ENCODE results near the gene MPV17.
"Not testable (repeated sequence)": the region's sequence is repeated elsewhere in the genome, so short reads cannot be mapped to it uniquely, and the experiment has no call there.

Gene MPV17

DNA sequence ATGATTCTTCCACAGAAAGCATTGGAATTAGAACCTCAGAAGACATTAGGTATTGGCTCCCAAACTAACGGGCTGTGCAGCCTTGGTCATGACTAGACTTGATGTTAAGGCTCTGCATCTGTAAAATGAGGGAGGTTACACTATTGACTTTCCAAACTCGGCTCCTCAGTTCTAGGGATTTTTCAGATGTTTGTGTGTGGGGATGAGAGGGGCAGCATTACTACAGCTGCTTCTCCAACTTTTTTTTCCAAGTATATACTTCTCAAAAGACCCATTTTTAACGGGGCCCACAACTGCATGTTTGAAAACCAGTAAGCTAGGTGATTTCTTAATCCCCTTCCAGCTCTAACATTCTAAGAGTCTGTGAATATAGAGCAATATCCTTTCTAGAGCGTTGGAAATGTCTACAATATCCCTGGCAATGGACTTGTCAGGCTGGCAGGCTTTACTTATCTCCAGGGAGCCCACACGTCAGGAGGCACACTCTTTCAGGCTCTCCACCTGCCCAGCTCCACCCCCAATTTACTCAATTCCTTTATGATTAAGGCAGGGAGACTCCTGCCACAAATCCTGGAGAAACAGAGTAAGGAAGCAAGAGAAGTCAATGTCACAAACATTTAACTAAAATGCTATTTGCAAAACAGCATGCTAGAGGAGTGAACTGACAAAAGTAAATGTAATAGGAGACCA lies 844 bp upstream of the MPV17 start:
- in situ Hi-C loops (cut with HindIII; ENCODE audit: low sequenced_read_pairs) = no loop called here

DNA sequence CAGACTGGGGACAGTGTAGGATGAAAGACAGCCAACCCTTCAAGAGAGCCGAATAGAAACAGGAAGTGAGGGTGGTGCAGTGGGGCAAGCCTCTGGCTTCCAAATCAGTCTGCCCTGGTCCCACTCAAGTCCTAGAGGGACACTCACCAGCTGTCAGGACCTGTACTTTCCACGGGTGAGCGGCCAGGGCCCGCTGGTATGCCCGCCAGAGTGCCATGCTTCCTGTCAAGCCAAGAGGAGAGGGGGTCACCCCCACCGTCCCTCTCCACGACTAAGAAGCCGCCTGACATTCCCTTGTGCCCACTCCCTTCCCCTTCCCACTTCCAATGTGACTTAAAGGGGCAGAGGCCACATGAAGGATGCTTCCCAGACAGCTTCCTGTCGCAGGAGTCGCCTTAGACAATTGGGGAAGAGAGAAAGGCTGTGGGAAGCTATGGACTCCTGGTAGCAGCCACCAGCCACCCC lies 564 bp downstream of the MPV17 start:
- in situ Hi-C loops (cut with HindIII; ENCODE audit: low sequenced_read_pairs) = no loop called here

DNA sequence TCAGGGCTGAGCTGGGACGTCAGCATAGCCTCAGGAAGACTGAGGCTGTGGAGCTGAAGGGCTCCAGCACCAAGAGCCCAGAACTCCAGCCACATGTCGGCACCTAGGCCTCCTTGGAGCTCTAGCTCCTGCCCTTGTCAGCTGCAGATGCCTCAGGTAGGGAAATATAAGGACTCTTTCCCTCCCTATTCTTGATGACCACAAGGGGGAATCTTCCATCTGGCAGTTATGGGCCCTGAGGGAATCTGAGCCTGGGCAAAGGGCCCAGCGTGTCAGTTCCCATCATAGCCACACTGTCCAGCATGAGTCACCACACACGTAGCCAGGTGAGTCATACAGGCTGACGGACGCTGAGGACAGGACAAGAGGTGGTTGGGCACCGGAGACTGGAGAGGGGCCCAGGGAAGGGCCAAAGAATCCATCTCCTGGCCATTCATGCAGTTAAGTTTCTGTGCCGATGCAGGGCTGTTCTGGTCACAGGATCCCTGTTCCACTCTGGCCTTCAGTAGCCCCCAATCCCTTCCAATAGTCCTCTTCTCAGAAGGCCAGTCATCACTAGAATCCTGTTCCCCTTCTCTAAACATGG lies 1.8 kb downstream of the MPV17 start:
- in situ Hi-C loops (cut with HindIII; ENCODE audit: low sequenced_read_pairs) = no loop called here

DNA sequence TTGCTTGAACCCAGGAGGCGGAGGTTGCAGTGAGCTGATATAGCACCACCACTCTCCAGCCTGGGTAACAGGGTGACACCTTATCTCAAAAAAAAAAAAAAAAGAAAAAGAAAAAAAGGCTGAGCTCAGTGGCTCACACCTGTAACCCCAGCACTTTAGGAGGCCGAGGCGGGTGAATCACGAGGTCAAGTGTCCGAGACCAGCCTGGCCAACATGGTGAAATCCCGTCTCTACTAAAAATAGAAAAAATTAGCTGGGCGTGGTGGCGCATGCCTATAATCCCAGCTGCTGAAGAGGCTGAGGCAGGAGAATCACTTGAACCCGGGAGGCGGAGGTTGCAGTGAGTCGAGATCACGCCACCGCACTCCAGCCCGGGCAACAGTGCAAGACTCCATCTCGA lies 3.1 kb downstream of the MPV17 start:
- in situ Hi-C loops (cut with HindIII; ENCODE audit: low sequenced_read_pairs) = not testable (repeated sequence)

DNA sequence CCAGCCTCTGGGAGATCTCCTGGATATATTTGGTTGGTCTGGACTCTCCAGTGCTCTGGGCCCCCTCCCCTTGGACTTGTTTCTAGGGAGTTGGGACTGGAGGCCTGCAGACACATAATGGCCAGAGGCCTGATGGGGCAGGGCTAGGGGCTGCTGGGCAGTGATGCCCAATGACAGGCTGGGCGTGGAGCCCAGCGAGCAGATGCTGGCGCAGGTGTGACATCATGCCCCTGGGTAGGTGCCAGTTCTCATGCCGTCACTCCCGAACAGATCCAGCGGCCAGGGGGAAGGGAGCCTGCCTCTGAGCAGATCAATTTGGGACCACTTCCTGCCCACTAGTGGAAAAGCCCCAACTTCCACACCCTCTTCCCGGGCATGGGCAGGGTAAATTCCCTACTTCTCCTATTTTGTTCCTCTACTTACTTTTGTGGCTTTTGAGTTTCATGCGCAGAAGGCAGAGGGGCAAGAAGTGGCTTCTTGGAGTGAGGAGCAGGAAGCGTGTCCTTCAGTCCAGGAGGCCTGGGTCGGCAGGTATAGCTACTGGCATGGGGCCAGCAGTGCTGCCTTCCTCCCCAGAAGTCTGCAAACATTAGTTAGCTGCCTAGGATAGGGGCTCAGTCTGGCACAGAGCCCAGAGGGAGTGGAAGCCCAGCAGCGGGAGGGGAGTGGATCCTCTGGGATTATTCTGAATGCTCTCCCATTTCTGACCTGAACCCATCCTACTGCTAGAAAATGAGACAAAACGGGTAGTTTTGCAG lies 6.1 kb downstream of the MPV17 start:
- in situ Hi-C loops (cut with HindIII; ENCODE audit: low sequenced_read_pairs) = no loop called here

DNA sequence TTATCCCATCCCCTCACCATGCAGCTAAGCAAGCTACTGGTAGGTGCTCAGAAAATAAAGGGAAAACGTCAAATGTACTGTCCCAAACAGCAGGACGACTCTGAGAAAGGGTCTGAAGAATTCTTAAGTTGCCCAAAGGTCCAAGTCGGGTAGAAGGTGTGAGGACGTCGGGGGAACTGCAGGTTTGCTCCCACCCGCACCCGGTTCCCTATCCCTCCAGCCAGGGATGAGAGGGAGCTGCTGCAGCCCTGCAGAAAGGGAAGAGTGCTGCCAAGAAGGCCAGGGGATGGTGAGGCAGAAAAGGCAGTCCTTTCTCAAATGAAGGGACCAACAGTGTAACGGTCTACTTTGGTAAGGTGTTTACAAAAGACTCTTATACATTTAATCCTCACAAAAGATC lies 7.8 kb downstream of the MPV17 start:
- in situ Hi-C loops (cut with HindIII; ENCODE audit: low sequenced_read_pairs) = no loop called here

DNA sequence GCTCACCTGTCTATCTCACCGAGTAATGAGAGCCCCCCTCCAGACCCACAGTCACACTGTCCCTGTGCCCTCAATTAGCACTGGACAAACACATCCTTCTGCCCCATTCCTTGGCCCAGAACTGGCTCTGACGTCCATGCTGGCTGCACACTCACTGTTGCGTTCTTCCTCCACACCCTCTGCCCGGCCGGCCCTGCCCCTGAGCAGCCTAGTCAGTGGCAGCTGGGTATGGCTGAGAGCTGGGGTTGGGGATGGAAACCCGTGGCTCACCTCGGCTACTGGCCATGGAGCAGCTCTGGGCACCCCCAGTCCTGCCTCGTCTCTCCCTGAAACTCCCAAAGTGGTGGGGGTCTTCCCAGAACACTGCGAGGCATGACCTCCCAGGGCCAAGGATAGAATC lies 8.2 kb downstream of the MPV17 start:
- in situ Hi-C loops (cut with HindIII; ENCODE audit: low sequenced_read_pairs) = no loop called here

DNA sequence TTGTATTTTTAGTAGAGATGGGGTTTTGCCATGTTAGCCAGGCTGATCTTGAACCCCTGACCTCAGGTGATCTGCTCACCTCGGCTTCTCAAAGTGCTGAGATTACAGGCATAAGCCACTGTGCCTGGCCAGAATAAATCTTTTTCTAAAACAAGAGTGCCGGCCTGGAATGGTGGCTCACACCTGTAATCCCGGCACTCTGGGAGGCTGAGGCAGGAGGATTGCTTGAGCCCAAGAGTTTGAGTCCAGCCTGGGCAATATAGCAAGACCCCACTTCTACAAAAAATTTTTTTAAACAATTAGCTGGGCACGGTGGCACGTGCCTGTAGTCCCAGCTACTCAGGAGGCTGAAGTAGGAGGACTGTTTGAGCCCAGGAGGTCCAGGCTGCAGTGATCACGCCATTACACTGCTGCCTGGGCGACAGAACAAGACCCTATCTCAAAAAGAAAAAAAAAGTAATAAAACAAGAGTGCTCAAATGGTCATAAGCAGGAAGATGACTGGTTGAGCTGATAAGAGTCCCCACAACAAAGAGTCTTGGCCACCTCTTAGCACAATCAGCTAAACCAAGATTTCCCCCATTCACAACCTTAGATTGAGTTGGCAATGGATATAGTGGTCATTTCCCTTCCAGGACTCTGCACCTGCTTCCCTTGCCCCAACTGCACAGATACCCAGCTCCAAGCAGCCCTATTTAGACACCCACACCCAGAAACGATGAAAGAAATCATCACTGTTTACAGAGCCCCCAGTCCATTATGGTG lies 8.8 kb downstream of the MPV17 start:
- in situ Hi-C loops (cut with HindIII; ENCODE audit: low sequenced_read_pairs) = no loop called here

DNA sequence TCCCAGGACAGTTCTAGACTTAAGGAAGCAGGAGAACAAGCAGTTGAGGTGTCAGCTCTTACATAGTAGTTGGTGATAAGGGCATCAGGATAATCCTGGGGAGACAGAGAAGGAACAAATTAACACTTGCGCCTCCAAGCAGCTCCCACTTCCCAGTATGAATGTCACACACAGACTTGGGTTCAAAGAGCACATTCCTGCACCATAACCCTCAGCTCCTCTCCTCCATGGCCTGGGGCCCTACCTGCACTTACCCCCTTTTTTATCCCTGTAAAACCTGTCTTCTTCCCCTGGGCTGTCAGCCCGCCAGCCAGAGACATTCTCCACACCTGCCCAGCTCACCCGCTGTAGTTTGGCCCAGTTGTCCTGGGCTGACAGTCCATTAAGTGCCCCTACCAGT lies 10.7 kb downstream of the MPV17 start:
- in situ Hi-C loops (cut with HindIII; ENCODE audit: low sequenced_read_pairs) = no loop called here

DNA sequence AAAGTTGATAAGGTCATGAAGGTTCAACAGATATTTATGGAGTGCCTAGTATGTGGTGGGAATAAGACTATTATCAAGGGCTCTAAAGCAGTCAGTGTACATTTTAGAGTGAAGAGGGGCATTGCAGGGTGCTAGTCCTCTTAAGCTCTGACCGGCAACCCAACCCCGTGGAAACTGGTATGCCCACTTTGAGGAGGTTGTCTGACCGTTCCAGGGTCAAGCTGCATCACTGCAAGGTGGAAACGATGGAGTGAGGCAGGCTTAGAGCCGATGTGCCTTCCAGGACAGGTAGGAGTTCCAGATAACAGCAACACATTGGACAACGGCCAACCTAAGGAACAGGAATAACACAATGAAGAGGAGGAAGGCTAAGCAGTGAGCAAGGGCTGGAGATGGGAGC lies 13.2 kb downstream of the MPV17 start:
- in situ Hi-C loops (cut with HindIII; ENCODE audit: low sequenced_read_pairs) = no loop called here

DNA sequence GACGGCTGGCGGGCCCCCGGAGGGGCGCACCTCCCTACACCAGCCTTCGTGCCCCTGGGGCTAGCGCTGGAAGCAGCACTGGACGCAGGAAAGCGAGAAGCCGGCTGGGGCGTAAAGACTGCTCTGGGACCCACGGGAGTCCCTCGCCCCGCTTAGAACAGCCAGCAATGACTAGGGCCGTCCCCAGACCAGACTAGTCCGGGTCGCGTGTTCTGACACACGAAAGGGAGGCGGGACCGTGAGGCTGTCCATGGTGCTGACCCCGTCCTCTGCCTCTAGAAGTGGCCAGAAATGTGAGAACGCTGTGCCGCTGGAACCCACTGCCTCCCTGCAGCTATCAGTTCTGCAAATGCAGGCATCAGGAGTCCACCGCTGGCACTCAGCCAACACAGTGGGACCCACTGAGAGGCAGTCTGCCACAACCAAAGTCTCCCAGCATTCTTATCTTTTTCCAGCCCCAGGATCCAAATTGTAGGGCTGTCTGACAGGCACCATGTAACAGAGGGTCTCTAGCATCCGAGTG lies 14.5 kb downstream of the MPV17 start, which contains the start of gene UCN:
Gene UCN (minus strand): TSS at position 87 of the 523 bp plus-strand sequence. CDS start 550 bp downstream, outside the sequence.
- in situ Hi-C loops (cut with HindIII; ENCODE audit: low sequenced_read_pairs) = no loop called here

DNA sequence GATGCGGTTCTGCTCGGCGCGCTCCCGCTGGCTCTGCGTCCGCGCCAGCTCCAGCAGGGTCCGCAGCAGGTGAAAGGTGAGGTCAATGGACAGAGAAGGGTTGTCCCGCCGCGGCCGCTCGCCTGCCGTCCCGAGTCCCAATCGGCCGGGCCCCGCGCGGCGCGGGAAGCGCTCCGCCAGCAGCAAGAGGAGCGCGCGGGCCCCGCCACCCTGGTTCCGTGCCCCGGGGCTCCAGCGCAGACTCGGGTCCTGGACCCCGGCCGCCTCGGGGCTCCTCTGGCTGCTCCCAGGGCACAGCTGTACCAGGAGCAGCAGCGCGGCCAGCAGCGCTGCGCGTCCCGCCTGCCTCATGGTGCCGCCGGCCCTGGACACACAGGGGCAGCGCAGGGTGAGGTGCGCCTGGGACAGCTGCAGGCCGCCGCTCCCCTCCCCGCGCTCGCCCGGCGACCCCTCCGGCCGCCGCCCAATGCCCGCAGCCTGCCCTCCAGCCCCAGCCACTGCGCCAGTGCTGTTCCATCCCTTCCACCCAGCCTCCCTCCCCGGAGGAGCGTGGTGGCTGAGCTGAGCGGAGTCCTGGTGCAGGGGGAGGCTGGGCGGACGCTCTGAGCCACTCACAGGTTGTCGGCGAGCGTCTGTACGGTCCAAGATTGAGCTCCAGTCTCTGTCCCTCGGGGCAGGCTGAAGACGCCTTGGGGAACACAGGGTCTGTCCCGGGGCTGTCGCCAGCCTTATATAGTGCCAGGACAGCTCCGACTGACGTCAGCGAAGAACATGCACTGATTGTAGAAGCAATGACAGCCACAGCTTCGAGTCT lies 15.1 kb downstream of the MPV17 start:
- in situ Hi-C loops (cut with HindIII; ENCODE audit: low sequenced_read_pairs) = no loop called here

DNA sequence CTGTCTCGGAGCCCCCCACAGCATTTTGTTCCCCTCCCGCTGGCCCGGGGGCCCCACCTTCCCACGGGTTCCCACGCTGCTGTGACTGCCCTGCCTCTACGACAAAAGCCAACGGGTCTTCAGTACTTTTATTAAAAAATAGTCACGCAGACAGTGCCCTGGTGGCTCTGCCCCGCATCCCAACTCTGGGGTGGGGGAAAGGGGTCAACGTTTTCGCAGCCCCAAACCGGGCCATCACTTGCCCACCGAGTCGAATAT lies 15.7 kb downstream of the MPV17 start:
- in situ Hi-C loops (cut with HindIII; ENCODE audit: low sequenced_read_pairs) = no loop called here

DNA sequence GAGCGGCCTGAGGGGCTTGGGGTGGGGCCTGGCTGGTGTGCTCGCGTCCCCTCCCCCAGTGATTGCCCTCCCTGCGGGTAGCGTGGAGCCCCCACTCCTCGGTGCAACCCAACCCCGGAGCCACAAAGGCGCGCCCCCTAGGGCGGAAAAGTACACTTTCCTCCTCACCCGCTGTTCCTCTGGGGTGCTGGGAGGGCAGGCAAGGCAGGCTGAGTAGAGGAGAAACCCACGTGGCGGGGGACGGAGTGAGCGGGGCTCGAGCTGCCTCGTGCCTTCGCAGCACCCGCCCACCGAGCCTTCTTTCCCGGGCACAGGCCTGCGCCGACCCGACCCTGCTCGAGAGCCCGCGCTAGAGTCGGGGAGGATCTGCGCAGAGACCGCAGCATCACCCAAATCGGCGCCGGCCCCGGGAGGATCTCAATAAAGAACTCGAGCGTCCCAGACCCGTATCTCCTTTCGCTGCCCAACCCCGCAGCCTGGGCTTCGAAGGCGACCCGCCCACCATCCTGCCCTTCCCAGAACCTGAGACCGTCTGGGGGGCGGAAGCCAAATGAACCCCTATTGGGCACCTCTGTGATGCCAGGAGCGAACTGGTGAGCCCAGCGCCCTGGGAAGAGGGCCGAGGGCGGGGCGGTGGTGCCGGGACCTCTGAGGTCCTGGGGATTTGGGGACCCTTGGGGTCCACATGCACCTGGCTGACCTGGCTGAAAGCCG lies 16.2 kb downstream of the MPV17 start:
- in situ Hi-C loops (cut with HindIII; ENCODE audit: low sequenced_read_pairs) = no loop called here

DNA sequence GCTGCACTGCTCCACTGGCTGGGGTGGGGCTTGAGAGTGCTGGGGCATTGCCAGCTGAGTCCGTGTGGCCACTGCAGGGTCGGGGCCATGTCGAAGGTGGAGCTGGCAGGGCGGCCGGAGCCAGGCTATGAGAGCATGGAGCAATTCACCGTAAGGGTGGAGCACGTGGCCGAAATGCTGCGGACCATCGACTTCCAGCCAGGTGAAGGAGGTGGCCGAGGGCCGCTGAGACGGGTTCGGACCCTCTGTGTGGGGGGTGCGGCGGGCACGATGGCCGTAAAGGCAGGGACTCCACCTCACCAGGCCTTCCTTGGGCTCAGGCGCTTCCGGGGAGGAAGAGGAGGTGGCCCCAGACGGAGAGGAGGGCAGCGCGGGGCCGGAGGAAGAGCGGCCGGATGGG lies 16.8 kb downstream of the MPV17 start:
- in situ Hi-C loops (cut with HindIII; ENCODE audit: low sequenced_read_pairs) = no loop called here

DNA sequence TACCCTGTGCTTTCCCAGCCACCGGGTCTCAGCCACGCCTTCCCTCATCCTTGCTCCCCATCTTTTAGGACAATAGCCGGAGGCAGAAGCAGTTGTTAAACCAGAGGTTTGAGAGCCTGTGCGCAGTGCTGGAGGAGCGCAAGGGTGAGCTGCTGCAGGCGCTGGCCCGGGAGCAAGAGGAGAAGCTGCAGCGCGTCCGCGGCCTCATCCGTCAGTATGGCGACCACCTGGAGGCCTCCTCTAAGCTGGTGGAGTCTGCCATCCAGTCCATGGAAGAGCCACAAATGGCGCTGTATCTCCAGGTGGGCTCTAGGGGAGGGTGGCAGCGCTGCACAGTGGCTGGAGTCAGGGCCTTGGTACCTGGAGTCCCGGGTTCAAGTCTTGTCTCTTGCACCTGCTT lies 17.4 kb downstream of the MPV17 start:
- in situ Hi-C loops (cut with HindIII; ENCODE audit: low sequenced_read_pairs) = no loop called here

DNA sequence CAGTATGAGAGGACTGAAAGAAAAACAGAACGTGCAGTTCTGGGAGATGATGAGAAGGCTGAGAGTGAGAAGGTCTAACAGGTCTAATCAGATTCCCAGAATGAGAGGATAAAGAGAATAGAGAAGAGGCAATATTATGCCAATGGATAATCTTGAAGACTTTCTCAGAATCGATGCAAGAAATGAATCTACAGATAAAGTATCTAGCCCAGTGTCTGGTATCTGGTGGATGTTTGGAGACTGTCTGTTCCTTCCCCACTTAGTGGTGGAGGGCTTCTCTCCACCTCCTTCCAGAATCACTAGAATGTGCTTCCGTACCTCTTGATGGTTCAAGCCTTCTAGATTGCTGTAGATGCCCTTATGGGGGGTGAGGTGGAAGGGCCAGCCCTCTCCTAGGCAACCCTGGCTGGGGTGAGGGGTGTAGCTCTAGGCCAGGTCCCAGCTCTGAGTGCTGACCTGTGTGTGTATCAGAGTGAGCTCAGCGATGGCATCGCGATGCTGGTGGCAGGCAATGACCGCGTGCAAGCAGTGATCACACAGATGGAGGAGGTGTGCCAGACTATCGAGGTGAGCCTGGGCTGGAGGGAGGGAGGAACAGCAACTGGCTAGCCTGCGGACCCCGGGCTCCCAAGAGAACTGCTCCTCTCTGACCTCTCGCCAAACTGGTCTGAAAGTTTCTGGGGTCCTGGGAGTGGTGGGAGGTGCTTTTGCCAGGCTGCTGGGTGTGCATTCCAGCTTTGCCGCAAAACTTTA lies 18.2 kb downstream of the MPV17 start:
- in situ Hi-C loops (cut with HindIII; ENCODE audit: low sequenced_read_pairs) = no loop called here

DNA sequence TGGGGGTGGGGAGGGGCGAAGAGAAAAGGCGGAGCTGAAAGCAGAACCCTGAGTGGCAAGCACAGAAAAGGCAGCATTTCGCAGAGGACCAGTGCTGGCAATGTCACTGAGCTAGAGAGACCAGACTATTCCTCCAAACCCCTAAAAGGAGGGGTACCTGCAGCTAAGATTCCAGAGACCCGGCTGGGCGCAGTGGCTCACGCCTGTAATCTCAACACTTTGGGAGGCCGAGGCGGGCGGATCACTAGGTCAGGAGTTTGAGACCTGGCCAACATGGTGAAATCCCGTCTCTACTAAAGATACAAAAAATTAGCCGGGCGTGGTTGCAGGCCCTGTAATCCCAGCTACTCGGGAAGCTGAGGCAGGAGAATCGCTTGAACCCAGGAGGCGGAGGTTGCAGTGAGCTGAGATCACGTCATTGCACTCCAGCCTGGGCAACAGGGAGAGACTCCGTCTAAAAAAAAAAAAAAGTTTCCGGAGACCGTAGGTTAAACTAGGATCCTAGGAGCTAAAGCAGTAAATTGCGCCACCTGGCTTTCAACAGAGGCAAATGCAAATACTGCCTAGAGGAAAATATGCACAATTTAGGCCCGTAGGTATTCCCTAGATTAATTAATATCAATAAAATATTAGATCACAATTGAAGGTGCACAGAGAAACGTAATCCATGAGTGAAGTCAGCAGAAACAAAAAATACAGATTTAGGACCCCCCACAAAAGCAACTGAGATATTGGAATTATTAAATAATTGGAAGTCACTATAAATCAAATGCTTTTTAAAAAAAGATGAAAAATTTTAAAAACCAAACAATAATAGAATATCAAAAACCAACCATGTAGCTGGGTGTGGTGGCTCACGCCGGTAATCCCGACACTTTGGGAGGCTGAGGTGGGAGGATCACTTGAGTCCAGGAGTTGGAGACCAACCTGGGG lies 19.5 kb downstream of the MPV17 start:
- in situ Hi-C loops (cut with HindIII; ENCODE audit: low sequenced_read_pairs) = no loop called here
